ENCODE data around the gene LRRC23. TPM values are rescaled to one million over a fixed set of nuclear protein-coding genes. Genes with fewer than 3 reads are reported as not detected.

The LRRC23 gene
- total and polyA plus RNA-seq, 2 experiments from 2014 or later, result 2.4 to 9.1 TPM

- Histone ChIP-seq H3K4me1 (ENCODE audit: insufficient read depth) (peaks cover 11% of the 10 kb centered on the region), H3K4me2 (no peak overlapping the region), H3K36me3 (ENCODE audit: insufficient read depth) (peaks cover 21% of the 10 kb centered on the region), H3K27me3 (ENCODE audit: insufficient read depth) (no peaks in the 10 kb centered on the region), H2AFZ (no peak overlapping the region), H3K9me2 (ENCODE audit: insufficient read depth) (no peaks in the 10 kb centered on the region), H3K4me3 (no peak overlapping the region), H3K27ac (ENCODE audit: low read depth) (no peak overlapping the region), H3F3A (replicated peaks; ENCODE audit: low read depth) (peaks cover 9% of the 10 kb centered on the region), H3K79me2 (replicated peaks; ENCODE audit: insufficient read depth) (no peaks in the 10 kb centered on the region), H4K20me1 (replicated peaks; ENCODE audit: insufficient read depth) (0 out of 2 replicates have a peak, but pooled peaks cover 1% of the 10 kb centered on the region)
- peaks cover 11% of the 10 kb centered on the region for H3K4me1 Mint-ChIP-seq
- ATAC-seq (no peak), DNase-seq (ENCODE audit: low spot score) (no peak)
- no peaks in the 10 kb centered on the region; the same call in 2 of the 3 replicates for H3K9me3 Mint-ChIP-seq
- TF ChIP-seq CREB1 (CRISPR knock-in tag; IDR thresholded peaks at IDR 0.05; ENCODE audit: low read depth) (no peak), ZNF114 (CRISPR knock-in tag; IDR thresholded peaks at IDR 0.05) (no peak), REST (IDR thresholded peaks at IDR 0.05; ENCODE audit: unreplicated experiment) (no peak), CTCF (conservative IDR thresholded peaks at IDR 0.05; ENCODE audit: low read depth in 2 of 2) (no peak), ETS1 (IDR thresholded peaks at IDR 0.05) (no peak), NANOG (IDR thresholded peaks at IDR 0.05; ENCODE audit: borderline replicate concordance) (no peak), EZH2 (IDR thresholded peaks at IDR 0.05; ENCODE audit: low read depth, unreplicated experiment) (no peak), ZNF462 (CRISPR knock-in tag; IDR thresholded peaks at IDR 0.05) (no peak), STAT1 (IDR thresholded peaks at IDR 0.05; ENCODE audit: unreplicated experiment) (no peak), ZNF331 (CRISPR knock-in tag; IDR thresholded peaks at IDR 0.05; ENCODE audit: low read depth) (no peak), EZH2phosphoT487 (IDR thresholded peaks at IDR 0.05; ENCODE audit: unreplicated experiment) (no peak), POLR2AphosphoS5 (IDR thresholded peaks at IDR 0.05; ENCODE audit: low read depth) (no peak), JUNB (IDR thresholded peaks at IDR 0.05; ENCODE audit: unreplicated experiment) (no peak)
- no peak overlapping the region for H3K4me3 Mint-ChIP-seq
- no peak overlapping the region for H3K27ac Mint-ChIP-seq
- H3K36me3 Mint-ChIP-seq (ENCODE audit: low read depth), result peaks cover 85% of the 10 kb centered on the region
- peaks cover 15% of the 10 kb centered on the region for H3K27me3 Mint-ChIP-seq (ENCODE audit: insufficient read depth, low read depth, poor library complexity)
Measured at GRCh38 chr12:6861391-6861790, 43.2 kb upstream of the LRRC23 start.

All from GM23338 (cell line).